Tongue (tissue), 3 donors: ENCODE data around the gene FILIP1L. TPM values are rescaled to one million over a fixed set of nuclear protein-coding genes. Genes with fewer than 3 reads are reported as not detected.
A peak's percentile ranks its signal among the peaks of the same experiment; 100 is the strongest.

Source experiments
- DNase-seq: peaks from one replicate; pipeline ENCODE4 v3.0.0-alpha.2; 2015
- small RNA-seq: library from RNA; depleted of rRNA; stranded (forward); fragments of <200 nt; gene quantifications from one replicate; pipeline ENCODE3, GENCODE V24; 2014; ENCODE audit warnings: low replicate concordance
- total RNA-seq: library from RNA; depleted of rRNA; stranded (reverse); fragments of >200 nt; gene quantifications from one replicate; pipeline ENCODE4 v1.2.3, GENCODE V29; 2014

FILIP1L gene
- total RNA-seq, 1 donor from 2014 or later: 72.0 TPM

GRCh38 chr3:99789011-99789721, 325.1 kb downstream of the FILIP1L start:
- DNase-seq: peak; percentile 52

Small RNA genes within 50 kb of the gene (small RNA-seq; reads per million reads assigned to genes)
- gene MIR3921: not detected

Other genes starting within 250 kb of the FILIP1L start
- 58.1 TPM for gene TBC1D23, start 146.5 kb upstream of the FILIP1L start, total RNA-seq
- gene NIT2, start 220.3 kb upstream of the FILIP1L start, total RNA-seq: 9.5 TPM